ENCODE data around the gene USP13.

USP13 gene

DNA sequence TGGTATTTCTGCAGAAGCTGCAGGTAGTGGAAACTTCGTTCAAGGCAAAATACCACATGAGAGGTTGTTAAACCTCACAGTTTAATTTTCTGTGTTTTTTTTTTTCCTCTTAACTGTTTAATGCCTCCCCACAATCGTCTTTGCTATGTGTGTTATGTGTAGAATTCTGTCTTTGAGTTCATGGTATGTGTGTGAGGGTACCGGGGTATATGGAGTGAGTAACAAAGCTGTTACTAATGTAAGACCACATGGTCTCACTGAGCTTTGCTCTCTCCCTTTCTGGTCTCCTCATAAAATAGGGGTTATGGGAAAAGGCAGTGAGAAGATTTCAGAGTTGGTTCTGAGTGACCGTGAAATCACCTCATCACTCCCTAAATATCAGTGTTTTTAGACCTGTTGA lies 143.6 kb downstream of the USP13 start:
- no peak for DNase-seq (ENCODE audit: low read depth in 3 of 3)

DNA sequence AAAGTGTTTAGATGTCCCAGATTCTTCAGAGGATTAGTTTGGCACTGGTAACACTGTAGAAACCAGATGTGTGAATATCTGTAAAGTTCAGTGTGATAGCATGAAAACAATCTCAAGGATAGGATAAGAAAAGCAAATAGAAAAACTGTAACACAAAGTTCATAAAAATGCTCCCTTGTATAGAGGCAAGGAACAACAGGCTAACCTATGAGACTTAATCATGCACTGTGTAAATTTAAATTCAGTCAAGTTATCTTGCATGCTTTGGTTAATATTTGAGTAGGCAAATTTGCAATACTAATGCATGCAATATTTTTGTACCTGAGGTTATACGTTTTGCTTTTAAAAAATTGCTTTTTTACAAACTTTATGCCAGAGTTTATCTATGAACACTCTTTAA lies 144.4 kb downstream of the USP13 start:
- DNase-seq (ENCODE audit: low read depth in 3 of 3): no peak

GRCh38 chr3:179801263-179801662 lies 148.4 kb downstream of the USP13 start:
- DNase-seq (ENCODE audit: low read depth in 3 of 3): no peak

- no peak for DNase-seq (ENCODE audit: low read depth in 3 of 3)
Observed at GRCh38 chr3:179801856-179802255, 149.0 kb downstream of the USP13 start.

GRCh38 chr3:179806177-179806576 lies 153.3 kb downstream of the USP13 start:
- DNase-seq (ENCODE audit: low read depth in 3 of 3): no peak

GRCh38 chr3:179807588-179807987 lies 154.7 kb downstream of the USP13 start:
- no peak for DNase-seq (ENCODE audit: low read depth in 3 of 3)

DNA sequence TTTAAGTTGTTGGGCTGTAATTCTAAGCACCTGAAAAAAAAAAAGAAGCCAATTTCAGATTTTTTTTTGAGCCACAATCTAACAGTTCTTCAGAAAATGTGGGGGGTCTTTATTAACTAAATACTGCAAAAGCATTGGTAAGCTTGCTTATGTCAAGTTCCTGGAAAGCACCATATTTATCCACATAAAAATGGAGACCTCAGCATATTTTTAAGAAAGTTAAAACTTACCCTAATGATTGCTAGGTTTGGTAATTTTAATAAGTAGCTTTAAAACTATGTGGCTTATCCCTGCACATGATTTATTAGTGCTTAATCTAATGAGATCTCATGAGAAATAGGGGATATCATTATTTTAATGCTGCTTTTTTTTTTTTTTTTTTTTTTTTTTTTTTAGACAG lies 156.8 kb downstream of the USP13 start:
- DNase-seq (ENCODE audit: low read depth in 3 of 3): no peak

- no peak for DNase-seq (ENCODE audit: low read depth in 3 of 3)
Observed at GRCh38 chr3:179811321-179812095, 158.7 kb downstream of the USP13 start.

- DNase-seq (ENCODE audit: low read depth in 3 of 3): no peak
Observed at GRCh38 chr3:179812096-179812382, 159.2 kb downstream of the USP13 start.

- no peak for DNase-seq (ENCODE audit: low read depth in 3 of 3)
Observed at GRCh38 chr3:179819379-179819778, 166.5 kb downstream of the USP13 start.

DNA sequence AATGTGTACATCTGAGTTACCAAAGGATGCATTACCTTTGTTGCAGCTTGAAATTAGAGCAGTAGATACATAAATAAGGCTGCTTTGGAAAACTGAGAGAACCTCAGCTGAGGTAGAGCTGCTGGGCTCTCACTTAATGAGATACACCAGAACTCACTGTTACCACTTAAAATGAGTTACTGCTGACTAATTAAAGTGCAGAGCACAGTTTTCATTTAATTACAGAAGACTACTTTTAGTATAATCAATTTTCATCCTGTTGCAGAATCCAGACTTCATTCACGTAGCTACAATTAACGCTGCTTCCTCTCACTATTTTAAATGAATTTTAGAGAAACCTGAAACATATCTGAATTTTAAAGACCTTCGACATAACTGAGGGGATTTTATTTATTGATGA lies 169.5 kb downstream of the USP13 start:
- no peak for DNase-seq (ENCODE audit: low read depth in 3 of 3)

- DNase-seq (ENCODE audit: low read depth in 3 of 3): no peak
Observed at GRCh38 chr3:179825527-179826246, 172.8 kb downstream of the USP13 start.

DNA sequence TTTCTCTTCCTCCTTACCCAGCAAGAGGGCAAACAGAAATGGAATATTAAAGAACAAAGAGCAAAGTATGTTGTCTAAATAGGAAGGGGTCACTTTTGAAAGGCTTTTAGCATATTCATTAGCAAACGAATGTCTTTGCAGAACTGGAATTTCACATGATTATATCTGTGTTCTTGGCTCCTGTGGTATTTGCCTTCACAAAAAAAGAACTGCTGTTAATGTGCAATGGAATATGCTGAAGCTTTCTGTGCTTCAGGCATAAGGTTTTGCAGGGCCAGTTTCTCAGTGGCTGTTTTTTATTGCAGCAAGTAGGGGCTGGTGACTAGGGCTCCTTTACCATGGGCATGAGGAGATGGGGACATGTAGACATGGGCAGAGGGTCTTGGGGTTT lies 173.4 kb downstream of the USP13 start:
- no peak for DNase-seq (ENCODE audit: low read depth in 3 of 3)

GRCh38 chr3:179828738-179829137 lies 175.9 kb downstream of the USP13 start:
- DNase-seq (ENCODE audit: low read depth in 3 of 3): no peak

DNA sequence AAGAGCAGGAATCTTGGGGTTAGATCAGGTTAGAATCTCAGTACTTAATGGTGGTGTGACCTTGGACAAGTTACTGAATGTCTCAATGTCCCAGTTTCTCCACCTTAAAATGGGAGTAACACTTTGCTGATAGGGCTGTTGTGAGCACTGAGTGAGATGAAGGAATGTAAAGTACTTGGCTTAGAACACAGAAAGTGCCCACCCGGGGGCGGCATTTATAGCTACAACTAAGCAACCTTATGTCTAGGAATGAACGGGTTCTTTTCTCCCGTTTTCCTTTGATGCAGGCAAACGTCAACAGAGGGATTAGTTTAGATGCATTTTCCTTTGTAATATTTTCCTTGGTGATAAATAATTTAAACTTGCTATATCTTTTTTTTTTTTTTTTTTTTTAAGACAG lies 176.6 kb downstream of the USP13 start:
- no peak for DNase-seq (ENCODE audit: low read depth in 3 of 3)

DNA sequence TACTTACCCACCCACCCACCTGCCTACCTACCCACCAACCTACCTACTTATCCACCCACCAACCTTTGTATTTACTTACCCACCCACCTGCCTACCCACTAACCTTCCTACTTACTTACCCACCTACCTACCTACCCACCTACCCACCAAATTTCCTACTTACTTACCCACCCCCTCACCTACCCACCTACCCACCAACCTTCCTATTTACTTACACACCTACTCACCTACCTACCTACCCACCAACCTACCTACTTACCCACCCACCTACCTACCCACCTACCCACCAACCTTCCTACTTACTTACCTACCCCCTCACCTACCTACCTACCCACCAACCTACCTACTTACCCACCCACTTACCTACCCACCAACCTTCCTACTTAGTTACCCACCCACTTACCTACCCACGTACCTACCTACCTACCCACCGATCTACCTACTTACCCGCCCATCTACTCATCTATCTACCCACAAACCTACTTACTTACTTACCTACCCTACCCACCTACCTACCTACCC lies 179.6 kb downstream of the USP13 start:
- DNase-seq (ENCODE audit: low read depth in 3 of 3): no peak

- DNase-seq (ENCODE audit: low read depth in 3 of 3): no peak
Observed at GRCh38 chr3:179833294-179833693, 180.5 kb downstream of the USP13 start.

DNA sequence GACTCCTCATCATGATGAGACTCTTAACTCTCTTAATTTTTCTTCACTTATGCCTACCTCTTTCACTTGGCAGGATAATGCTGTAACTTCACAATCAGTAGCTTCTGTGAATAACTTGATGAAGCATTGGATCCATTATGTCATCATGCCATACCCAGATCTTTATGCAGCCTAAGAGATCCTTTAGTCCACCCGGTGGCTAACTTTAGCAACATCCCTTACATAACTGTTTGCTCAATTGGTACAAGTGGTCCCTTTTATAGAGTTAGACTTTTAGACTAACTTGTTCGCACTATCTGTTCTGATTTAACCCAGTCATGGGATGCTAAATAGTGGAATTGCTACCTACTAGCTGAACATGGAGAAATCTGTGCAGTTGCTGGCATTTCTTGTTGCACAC lies 184.5 kb downstream of the USP13 start:
- no peak for DNase-seq (ENCODE audit: low read depth in 3 of 3)

All from stimulated activated CD4-positive, alpha-beta T cell treated with anti-CD3 and anti-CD28 coated beads, TNF-alpha, amount 100 ng/mL, for 24 hours (primary cell).